ENCODE measurements around the gene NUDT17.

- TF ChIP-seq REST (IDR thresholded peaks at IDR 0.05; ENCODE audit: low read depth, low read length) (no peak), CTCF (IDR thresholded peaks at IDR 0.05) (peak; percentile 47), EZH2phosphoT487 (IDR thresholded peaks at IDR 0.05; ENCODE audit: borderline replicate concordance, low read depth) (no peak), JUND (IDR thresholded peaks at IDR 0.05) (no peak), MAX (IDR thresholded peaks at IDR 0.05; ENCODE audit: low read depth) (no peak), FOXM1 (IDR thresholded peaks at IDR 0.05; ENCODE audit: low read depth) (no peak)
Measured at GRCh38 chr1:145826030-145826429, 19.4 kb upstream of the NUDT17 start.
